Gastroesophageal sphincter (tissue), 3 donors: ENCODE results near the gene TNS1.

Experiments used
- EP300 ChIP-seq: sonication (generic); formaldehyde crosslinking; IDR thresholded peaks from one replicate; pipeline ENCODE4 v1.6.1; 2017; ENCODE audit warnings: antibody characterized with exemption, mild to moderate bottlenecking
- POLR2A ChIP-seq, 2 donors: fragments of 450-650 bp; IDR thresholded peaks; one replicate each; pipeline ENCODE4 v1.6.1; 2017; ENCODE audit warnings: antibody characterized with exemption in 2 of 2, mild to moderate bottlenecking in 2 of 2, moderate library complexity in 1 of 2
- POLR2AphosphoS5 ChIP-seq: sonication (generic); formaldehyde crosslinking; IDR thresholded peaks from one replicate; pipeline ENCODE4 v1.6.1; 2017; ENCODE audit warnings: antibody characterized with exemption
- TF ChIP-seq, protein P1 (sequence below), 4 experiments: fragments of 200-600 bp in 2 of 4; fragments of 450-650 bp in 2 of 4; sonication (generic) in 1 of 4; IDR thresholded peaks; one replicate each; pipeline ENCODE4 v1.5.1; 2017 to 2019; ENCODE audit warnings: antibody characterized with exemption in 4 of 4, mild to moderate bottlenecking in 2 of 4, moderate library complexity in 2 of 4

GRCh38 chr2:217945530-217945929 is 57.3 kb downstream of the TNS1 start:
- TF ChIP-seq, protein P1, sequence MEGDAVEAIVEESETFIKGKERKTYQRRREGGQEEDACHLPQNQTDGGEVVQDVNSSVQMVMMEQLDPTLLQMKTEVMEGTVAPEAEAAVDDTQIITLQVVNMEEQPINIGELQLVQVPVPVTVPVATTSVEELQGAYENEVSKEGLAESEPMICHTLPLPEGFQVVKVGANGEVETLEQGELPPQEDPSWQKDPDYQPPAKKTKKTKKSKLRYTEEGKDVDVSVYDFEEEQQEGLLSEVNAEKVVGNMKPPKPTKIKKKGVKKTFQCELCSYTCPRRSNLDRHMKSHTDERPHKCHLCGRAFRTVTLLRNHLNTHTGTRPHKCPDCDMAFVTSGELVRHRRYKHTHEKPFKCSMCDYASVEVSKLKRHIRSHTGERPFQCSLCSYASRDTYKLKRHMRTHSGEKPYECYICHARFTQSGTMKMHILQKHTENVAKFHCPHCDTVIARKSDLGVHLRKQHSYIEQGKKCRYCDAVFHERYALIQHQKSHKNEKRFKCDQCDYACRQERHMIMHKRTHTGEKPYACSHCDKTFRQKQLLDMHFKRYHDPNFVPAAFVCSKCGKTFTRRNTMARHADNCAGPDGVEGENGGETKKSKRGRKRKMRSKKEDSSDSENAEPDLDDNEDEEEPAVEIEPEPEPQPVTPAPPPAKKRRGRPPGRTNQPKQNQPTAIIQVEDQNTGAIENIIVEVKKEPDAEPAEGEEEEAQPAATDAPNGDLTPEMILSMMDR (IDR thresholded peaks at IDR 0.05): no peak
- TF ChIP-seq POLR2A (IDR thresholded peaks at IDR 0.05): no peak
- no peak for TF ChIP-seq POLR2AphosphoS5
- no peak for TF ChIP-seq EP300
